HepG2 (cell line): ENCODE results near the gene CD207. TPM values are rescaled to one million over a fixed set of nuclear protein-coding genes. Genes with fewer than 3 reads are reported as not detected.

Experiments used
- CBX5 ChIP-seq: sonication (generic); formaldehyde crosslinking; IDR thresholded peaks from 2 replicates; pipeline ENCODE4 v1.4.0; 2020; ENCODE audit warnings: missing genetic modification reagents, borderline replicate concordance
- GZF1 ChIP-seq: sonication (generic); formaldehyde crosslinking; IDR thresholded peaks from 2 replicates; pipeline ENCODE4 v1.5.1; 2020; ENCODE audit warnings: mild to moderate bottlenecking, missing genetic modification reagents
- HDAC6 ChIP-seq: fragments of 200-600 bp; sonication (generic); IDR thresholded peaks from 2 replicates; pipeline ENCODE4 v1.7.0; 2017; ENCODE audit warnings: mild to moderate bottlenecking, antibody characterized with exemption, low read length, low read depth
- HNF4G ChIP-seq, 2 experiments: sonication (generic) in 1 of 2; formaldehyde crosslinking in 1 of 2; IDR thresholded peaks; 2 replicates each; pipeline versions ENCODE4 v1.4.0 to v1.6.1; 2011 to 2020; ENCODE audit warnings: borderline replicate concordance in 2 of 2, low read depth in 2 of 2, mild to moderate bottlenecking in 2 of 2, low read length in 1 of 2, missing genetic modification reagents in 1 of 2, moderate library complexity in 1 of 2
- KDM4B ChIP-seq: sonication (generic); formaldehyde crosslinking; IDR thresholded peaks from 2 replicates; pipeline ENCODE4 v1.4.0; 2020; ENCODE audit warnings: missing genetic modification reagents
- MAFF ChIP-seq: IDR thresholded peaks from 2 replicates; pipeline ENCODE4 v1.6.1; 2011; ENCODE audit warnings: low read depth, low read length, improper control_type of control experiment
- MEIS1 ChIP-seq: sonication (generic); formaldehyde crosslinking; IDR thresholded peaks from 2 replicates; pipeline ENCODE4 v1.9.0; 2021; ENCODE audit warnings: mild to moderate bottlenecking, missing genetic modification reagents, moderate library complexity, borderline replicate concordance
- MTF2 ChIP-seq: sonication (generic); formaldehyde crosslinking; IDR thresholded peaks from 2 replicates; pipeline ENCODE4 v1.5.0; 2020; ENCODE audit warnings: missing genetic modification reagents, borderline replicate concordance
- RAD21 ChIP-seq: fragments of 450-650 bp; formaldehyde crosslinking; IDR thresholded peaks from 2 replicates; pipeline ENCODE4 v1.5.0; 2020; ENCODE audit warnings: mild to moderate bottlenecking
- SATB2 ChIP-seq: sonication (generic); formaldehyde crosslinking; IDR thresholded peaks from 2 replicates; pipeline ENCODE4 v1.5.0; 2020; ENCODE audit warnings: missing genetic modification reagents
- SRSF9 ChIP-seq: fragments of 200-400 bp; formaldehyde crosslinking; IDR thresholded peaks from 2 replicates; pipeline ENCODE4 v1.6.1; 2018; ENCODE audit warnings: borderline replicate concordance, mild to moderate bottlenecking, low read depth, low read length; ENCODE audit not compliant: insufficient read depth, poor library complexity, severe bottlenecking
- STAG1 ChIP-seq: sonication (generic); formaldehyde crosslinking; IDR thresholded peaks from 2 replicates; pipeline ENCODE4 v1.4.0; 2020; ENCODE audit warnings: missing genetic modification reagents
- SUZ12 ChIP-seq: fragments of 150-350 bp; IDR thresholded peaks from 2 replicates; pipeline ENCODE4 v1.6.1; 2014; ENCODE audit warnings: low read depth, low read length
- ZFP82 ChIP-seq: sonication (generic); formaldehyde crosslinking; IDR thresholded peaks from 2 replicates; pipeline ENCODE4 v1.5.1; 2020; ENCODE audit warnings: mild to moderate bottlenecking, missing genetic modification reagents, borderline replicate concordance
- ZNF143 ChIP-seq: sonication (generic); formaldehyde crosslinking; IDR thresholded peaks from 2 replicates; pipeline ENCODE4 v1.4.0; 2020; ENCODE audit warnings: missing genetic modification reagents
- ZNF331 ChIP-seq: sonication (generic); formaldehyde crosslinking; IDR thresholded peaks from 2 replicates; pipeline ENCODE4 v1.4.0; 2020; ENCODE audit warnings: missing genetic modification reagents
- ZNF543 ChIP-seq: sonication (generic); formaldehyde crosslinking; IDR thresholded peaks from 2 replicates; pipeline ENCODE4 v1.4.0; 2020; ENCODE audit warnings: mild to moderate bottlenecking, missing genetic modification reagents
- ZNF644 ChIP-seq: IDR thresholded peaks from 2 replicates; pipeline ENCODE4 v1.6.1; 2016; ENCODE audit warnings: low read depth
- ZNF713 ChIP-seq: sonication (generic); formaldehyde crosslinking; IDR thresholded peaks from 2 replicates; pipeline ENCODE4 v1.4.0; 2020; ENCODE audit warnings: mild to moderate bottlenecking, missing genetic modification reagents
- ZNF724P ChIP-seq: sonication (generic); formaldehyde crosslinking; IDR thresholded peaks from 2 replicates; pipeline ENCODE4 v1.8.0; 2022; ENCODE audit warnings: missing genetic modification reagents, borderline replicate concordance
- polyA plus RNA-seq, 8 experiments: library from polyadenylated mRNA; depleted of rRNA in 3 of 8; stranded (reverse) in 7 of 8; unstranded in 1 of 8; fragments of >200 nt; fragmentation: Illumina TruSeq in 4 of 8; extraction: Trizol in 4 of 8; gene quantifications; 2 replicates each; pipeline versions ENCODE4 v1.2.1 to v1.2.3, GENCODE V29; 2011 to 2016; ENCODE audit warnings: low read depth in 4 of 8, missing spikeins in 1 of 8, mixed read lengths in 1 of 8; ENCODE audit not compliant: insufficient read depth in 1 of 8
- total RNA-seq, 5 experiments: library from RNA; depleted of rRNA; stranded (reverse); fragments of >200 nt; fragmentation: Illumina TruSeq; extraction: Trizol; gene quantifications; 2 replicates each; pipeline ENCODE4 v1.2.3, GENCODE V29; 2016; ENCODE audit warnings: low read depth in 1 of 5
- TF ChIP-seq, protein P1 (sequence below), 2 experiments: fragments of 450-650 bp in 1 of 2; sonication (generic) in 1 of 2; formaldehyde crosslinking in 1 of 2; IDR thresholded peaks; 2 replicates each; pipeline versions ENCODE4 v1.6.1 to v1.8.0; 2016 to 2022; ENCODE audit warnings: antibody characterized with exemption in 1 of 2, mild to moderate bottlenecking in 1 of 2, missing genetic modification reagents in 1 of 2

Gene CD207
- total and polyA plus RNA-seq, 2 of the 13 experiments (the other 11 are each of a cell fraction or from before 2014, with no cell fraction given) = 0.09 to 0.15 TPM

DNA sequence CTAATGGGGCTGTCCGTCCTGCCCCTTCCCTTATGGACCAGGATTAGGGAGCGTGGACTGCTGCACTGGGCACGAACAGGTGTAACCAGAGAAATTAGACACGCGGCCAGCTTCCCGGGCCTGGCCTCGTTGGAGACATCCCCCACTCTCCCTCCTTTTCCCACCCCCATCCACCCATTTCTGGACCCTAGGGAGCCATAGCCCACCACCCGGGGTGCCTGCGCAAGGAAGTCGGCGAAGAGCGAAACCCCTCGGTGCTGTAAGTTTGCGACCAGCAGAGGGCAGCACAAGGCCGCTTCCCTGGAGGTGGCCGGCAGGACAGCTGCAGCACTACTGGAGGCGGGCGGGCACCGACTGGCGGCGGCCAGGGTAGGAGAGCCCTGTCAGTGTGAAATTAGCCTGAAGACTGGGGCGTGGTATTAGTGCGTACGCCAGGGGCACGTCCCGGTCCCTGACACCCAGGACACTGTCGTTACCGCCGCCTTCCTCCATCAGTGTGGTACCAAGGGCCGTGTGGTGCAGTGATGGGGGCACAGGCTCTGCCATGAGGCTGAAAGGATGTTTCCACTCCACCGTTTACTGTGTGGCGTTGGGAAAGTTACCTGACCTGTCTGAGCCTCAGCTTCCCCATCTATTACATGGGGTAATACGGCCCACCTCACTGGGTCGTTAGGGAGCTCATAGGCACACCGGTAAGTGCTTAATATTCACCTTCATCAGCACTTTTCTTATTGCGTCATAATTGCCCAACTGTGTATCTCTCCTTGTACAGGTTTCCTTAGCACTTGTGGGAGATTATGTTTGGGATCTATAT, 36.0 kb upstream of the CD207 start (continued):
- TF ChIP-seq ZNF331 (CRISPR knock-in tag) = peak; percentile 77; the same call in 1 of the 2 replicates
- no peak for TF ChIP-seq CBX5 (CRISPR knock-in tag)
- no peak for TF ChIP-seq KDM4B (CRISPR knock-in tag)
- no peak for TF ChIP-seq SATB2 (CRISPR knock-in tag)
- peak; percentile 99 for TF ChIP-seq RAD21 (CRISPR knock-in tag)
- TF ChIP-seq MEIS1 = peak; percentile 36; the same call in 1 of the 2 replicates
- TF ChIP-seq HNF4G (IDR thresholded peaks at IDR 0.05; ENCODE audit: borderline replicate concordance, low read depth, low read length) = no peak
- TF ChIP-seq HNF4G (CRISPR knock-in tag; IDR thresholded peaks at IDR 0.05; ENCODE audit: borderline replicate concordance, low read depth) = no peak; the same call in 1 of the 2 replicates
- no peak for TF ChIP-seq ZFP82 (CRISPR knock-in tag)
- no peak for TF ChIP-seq SUZ12
- peak; percentile 81 for TF ChIP-seq MAFF
- no peak for TF ChIP-seq ZNF543 (CRISPR knock-in tag)
- no peak for TF ChIP-seq HDAC6
- no peak for TF ChIP-seq ZNF143
- TF ChIP-seq GZF1 = 0 out of 2 replicates have a peak, but pooled peaks have one; percentile 48
- TF ChIP-seq ZNF713 (CRISPR knock-in tag) = no peak
- peak; percentile 97 for TF ChIP-seq MTF2 (CRISPR knock-in tag)
- TF ChIP-seq ZNF644 = no peak
- TF ChIP-seq, protein P1, sequence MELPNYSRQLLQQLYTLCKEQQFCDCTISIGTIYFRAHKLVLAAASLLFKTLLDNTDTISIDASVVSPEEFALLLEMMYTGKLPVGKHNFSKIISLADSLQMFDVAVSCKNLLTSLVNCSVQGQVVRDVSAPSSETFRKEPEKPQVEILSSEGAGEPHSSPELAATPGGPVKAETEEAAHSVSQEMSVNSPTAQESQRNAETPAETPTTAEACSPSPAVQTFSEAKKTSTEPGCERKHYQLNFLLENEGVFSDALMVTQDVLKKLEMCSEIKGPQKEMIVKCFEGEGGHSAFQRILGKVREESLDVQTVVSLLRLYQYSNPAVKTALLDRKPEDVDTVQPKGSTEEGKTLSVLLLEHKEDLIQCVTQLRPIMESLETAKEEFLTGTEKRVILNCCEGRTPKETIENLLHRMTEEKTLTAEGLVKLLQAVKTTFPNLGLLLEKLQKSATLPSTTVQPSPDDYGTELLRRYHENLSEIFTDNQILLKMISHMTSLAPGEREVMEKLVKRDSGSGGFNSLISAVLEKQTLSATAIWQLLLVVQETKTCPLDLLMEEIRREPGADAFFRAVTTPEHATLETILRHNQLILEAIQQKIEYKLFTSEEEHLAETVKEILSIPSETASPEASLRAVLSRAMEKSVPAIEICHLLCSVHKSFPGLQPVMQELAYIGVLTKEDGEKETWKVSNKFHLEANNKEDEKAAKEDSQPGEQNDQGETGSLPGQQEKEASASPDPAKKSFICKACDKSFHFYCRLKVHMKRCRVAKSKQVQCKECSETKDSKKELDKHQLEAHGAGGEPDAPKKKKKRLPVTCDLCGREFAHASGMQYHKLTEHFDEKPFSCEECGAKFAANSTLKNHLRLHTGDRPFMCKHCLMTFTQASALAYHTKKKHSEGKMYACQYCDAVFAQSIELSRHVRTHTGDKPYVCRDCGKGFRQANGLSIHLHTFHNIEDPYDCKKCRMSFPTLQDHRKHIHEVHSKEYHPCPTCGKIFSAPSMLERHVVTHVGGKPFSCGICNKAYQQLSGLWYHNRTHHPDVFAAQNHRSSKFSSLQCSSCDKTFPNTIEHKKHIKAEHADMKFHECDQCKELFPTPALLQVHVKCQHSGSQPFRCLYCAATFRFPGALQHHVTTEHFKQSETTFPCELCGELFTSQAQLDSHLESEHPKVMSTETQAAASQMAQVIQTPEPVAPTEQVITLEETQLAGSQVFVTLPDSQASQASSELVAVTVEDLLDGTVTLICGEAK (IDR thresholded peaks at IDR 0.05) = no peak
- TF ChIP-seq, protein P1 (CRISPR knock-in tag; IDR thresholded peaks at IDR 0.05) = peak; percentile 27; the same call in 1 of the 2 replicates
- TF ChIP-seq STAG1 (CRISPR knock-in tag) = peak; percentile 99
- TF ChIP-seq SRSF9 = no peak
- peak; percentile 89; the same call in 1 of the 2 replicates for TF ChIP-seq ZNF724P (CRISPR knock-in tag)
